PC-3 (cell line): ENCODE results near the gene RTN4RL2. TPM values are rescaled to one million over a fixed set of nuclear protein-coding genes. Genes with fewer than 3 reads are reported as not detected.
A peak's percentile ranks its signal among the peaks of the same experiment; 100 is the strongest.

ENCODE experiments used
- ATAC-seq: fragments of 200-7000 bp; cut with Tn5 transposase; 2 replicates; pipeline ENCODE4 v1.9.1; 2020; ENCODE audit warnings: mild to moderate bottlenecking, moderate library complexity
- Bru-seq: library from RNA; stranded (reverse); fragments of 400-500 nt; gene quantifications from one replicate; lab custom pipeline; 2021; lab: Mats Ljungman, UMichigan
- BruChase-seq, 2 experiments: library from RNA; stranded (reverse); fragments of 400-500 nt; gene quantifications; one replicate each; lab custom pipeline; 2021; lab: Mats Ljungman, UMichigan
- BruUV-seq: library from RNA; stranded (reverse); fragments of 400-500 nt; replicated peaks from 2 replicates; lab custom pipeline; 2021; lab: Mats Ljungman, UMichigan
- CTCF ChIA-PET: fragments of 300-600 bp; sonication (Branson Sonifier 250); formaldehyde crosslinking; loops from one replicate; lab custom pipeline; 2022; ENCODE audit warnings: antibody characterized with exemption; lab: Charles Lee
- POLR2A ChIA-PET: fragments of 300-600 bp; sonication (Branson Sonifier 250); formaldehyde crosslinking; loops from one replicate; lab custom pipeline; 2022; ENCODE audit warnings: antibody characterized with exemption; ENCODE audit not compliant: unreplicated experiment; lab: Charles Lee
- DNase-seq: peaks from one replicate; pipeline ENCODE4 v3.0.0-alpha.2; 2015
- H2AFZ ChIP-seq: fragments of 300-600 bp; sonication (generic); 2 replicates; pipeline ENCODE4 v1.6.0; 2016; ENCODE audit warnings: antibody characterized with exemption, low read length
- H3F3A ChIP-seq: fragments of 300-600 bp; sonication (generic); one replicate; pipeline ENCODE4 v1.6.0; 2017; ENCODE audit warnings: antibody characterized with exemption, low read length, control low read depth, mild to moderate bottlenecking; ENCODE audit not compliant: unreplicated experiment
- H3K27ac ChIP-seq: fragments of 300-600 bp; sonication (generic); 2 replicates; pipeline ENCODE4 v1.5.1; 2016; ENCODE audit warnings: mild to moderate bottlenecking, low read length
- H3K27me3 ChIP-seq: fragments of 300-600 bp; sonication (generic); 2 replicates; pipeline ENCODE4 v1.6.1; 2016; ENCODE audit warnings: low read length, mixed read lengths
- H3K36me3 ChIP-seq: fragments of 300-600 bp; sonication (generic); 2 replicates; pipeline ENCODE4 v1.6.1; 2016; ENCODE audit warnings: low read depth, mixed run types, low read length, mixed read lengths
- H3K4me1 ChIP-seq: fragments of 300-600 bp; sonication (generic); 2 replicates; pipeline ENCODE4 v1.5.1; 2016; ENCODE audit warnings: low read length; ENCODE audit not compliant: insufficient read depth
- H3K4me2 ChIP-seq: fragments of 300-600 bp; sonication (generic); 2 replicates; pipeline ENCODE4 v1.6.0; 2016; ENCODE audit warnings: low read length
- H3K4me3 ChIP-seq: fragments of 300-600 bp; sonication (generic); 2 replicates; pipeline ENCODE4 v1.5.1; 2016; ENCODE audit warnings: mild to moderate bottlenecking, low read length, mixed read lengths
- H3K79me2 ChIP-seq: fragments of 300-600 bp; sonication (generic); 2 replicates; pipeline ENCODE4 v1.6.1; 2017; ENCODE audit warnings: low read length, mixed read lengths
- H3K9ac ChIP-seq: fragments of 300-600 bp; sonication (generic); 2 replicates; pipeline ENCODE4 v1.6.0; 2016; ENCODE audit warnings: mild to moderate bottlenecking, low read length
- H3K9me2 ChIP-seq: fragments of 300-600 bp; sonication (generic); replicated peaks from 2 replicates; pipeline ENCODE4 v1.6.1; 2016; ENCODE audit warnings: mixed run types, low read length, mixed read lengths
- H3K9me3 ChIP-seq: fragments of 300-600 bp; sonication (generic); 2 replicates; pipeline ENCODE4 v1.6.1; 2016; ENCODE audit warnings: low read length, mixed read lengths
- H4K20me1 ChIP-seq: fragments of 300-600 bp; sonication (generic); 2 replicates; pipeline ENCODE4 v1.6.1; 2016; ENCODE audit warnings: low read length, mixed read lengths
- EZH2 ChIP-seq: fragments of 300-600 bp; sonication (generic); IDR thresholded peaks from one replicate; pipeline ENCODE4 v1.6.1; 2017; ENCODE audit warnings: antibody characterized with exemption, mild to moderate bottlenecking, low read length; ENCODE audit not compliant: unreplicated experiment
- EZH2phosphoT487 ChIP-seq: fragments of 300-600 bp; sonication (generic); IDR thresholded peaks from 2 replicates; pipeline ENCODE4 v1.6.1; 2018; ENCODE audit warnings: mild to moderate bottlenecking, antibody characterized with exemption, low read length, borderline replicate concordance
- intact Hi-C: fragments of 100-400 bp; cut with micrococcal nuclease; formaldehyde crosslinking; loops from 2 replicates; pipeline ENCODE4 v1.9.0; 2023
- long read RNA-seq: library from polyadenylated mRNA; unstranded; transcript quantifications from one replicate; pipeline ENCODE4 v2.0.0, GENCODE V29; 2021; ENCODE audit not compliant: unreplicated experiment
- total RNA-seq: library from RNA; depleted of rRNA; stranded (reverse); fragments of >200 nt; gene quantifications from 2 replicates; pipeline ENCODE4 v1.2.3, GENCODE V29; 2014; rRNA removed
- TF ChIP-seq, protein P1 (sequence below): fragments of 300-600 bp; sonication (generic); conservative IDR thresholded peaks from 2 replicates; pipeline ENCODE4 v1.5.1; 2017; ENCODE audit warnings: antibody characterized with exemption, low read depth, mild to moderate bottlenecking, low read length

The RTN4RL2 gene
- 3.5 and 6.5 TPM in 2 replicates for total RNA-seq
- percentile 26 among the genes with signal in this experiment for Bru-seq, nascent RNA
- BruChase-seq, experiment 1, labeled RNA remaining after a 6-hour chase = percentile 17 among the genes with signal in this experiment
- BruChase-seq, experiment 2, labeled RNA remaining after a 2-hour chase = percentile 15 among the genes with signal in this experiment
- long read RNA-seq, partial matches to known transcripts = 2 of 10 reads
- long read RNA-seq, other reads (novel, unspliced or antisense) = 5 of 10 reads

DNA sequence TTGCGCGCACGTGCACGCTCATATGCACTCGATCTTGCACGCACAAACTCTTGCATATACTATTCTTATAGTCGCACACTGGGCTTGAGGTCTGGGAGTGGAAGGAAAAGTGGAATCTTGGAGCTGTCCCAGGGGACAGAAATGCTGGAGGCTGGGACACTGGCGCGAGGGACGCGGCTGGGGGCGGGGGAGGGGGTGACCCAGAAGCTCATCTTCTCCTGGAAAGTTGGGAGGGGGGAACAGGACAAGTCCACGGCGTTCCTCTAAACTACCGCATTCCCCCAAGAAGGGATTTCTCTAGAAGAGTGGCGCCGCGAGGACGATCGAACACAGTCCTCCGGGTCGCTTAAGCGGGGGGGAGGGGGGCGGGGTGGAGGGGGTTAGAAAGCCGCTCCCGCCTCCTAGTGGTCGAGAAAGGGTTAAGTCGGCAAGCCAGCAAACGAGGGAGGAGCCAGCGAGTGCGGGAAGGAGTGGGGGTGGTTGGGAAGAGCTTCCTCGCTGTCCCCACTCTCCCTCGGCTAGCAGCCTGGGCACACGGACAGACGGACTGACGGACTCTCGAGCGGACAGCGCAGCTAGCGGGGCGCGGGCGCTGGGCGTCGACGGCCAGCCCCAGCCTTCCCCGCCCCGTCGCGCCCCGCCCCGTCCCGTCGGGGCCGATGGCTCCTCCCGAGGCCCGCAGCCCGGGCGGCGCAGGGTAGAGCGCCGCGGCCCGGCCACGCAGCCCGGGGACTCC lies at the start of gene RTN4RL2:
RTN4RL2 (plus strand) TSS at position 507 of the 736 bp plus-strand sequence. CDS start 338 bp downstream, outside the sequence.
- Histone ChIP-seq H3K36me3 (no peaks in the 10 kb centered on the region), H3K9me3 (no peaks in the 10 kb centered on the region), H3K4me2 (peak within 1 kb of the TSS; percentile 77), H3K79me2 (no peaks in the 10 kb centered on the region), H3K27me3 (peaks cover 13% of the 10 kb centered on the region), H2AFZ (peak within 1 kb of the TSS; percentile 90), H3K4me1 (peaks cover 24% of the 10 kb centered on the region), H3K27ac (no peak within 1 kb of the TSS), H3K9ac (no peak within 1 kb of the TSS), H3K4me3 (peak within 1 kb of the TSS; percentile 58), H3K9me2 (no peaks in the 10 kb centered on the region), H3F3A (no peaks in the 10 kb centered on the region), H4K20me1 (no peaks in the 10 kb centered on the region)
- ChIA-PET CTCF (interaction anchor here (0.7 kb wide), 2 partner anchors 19 to 116 kb away, joined by 3 to 4 read pairs; no protein-coding TSS in a partner anchor), POLR2A (no interaction called here)
- peak; percentile 36 for ATAC-seq
- peak; percentile 72 for DNase-seq
- TF ChIP-seq, protein P1, sequence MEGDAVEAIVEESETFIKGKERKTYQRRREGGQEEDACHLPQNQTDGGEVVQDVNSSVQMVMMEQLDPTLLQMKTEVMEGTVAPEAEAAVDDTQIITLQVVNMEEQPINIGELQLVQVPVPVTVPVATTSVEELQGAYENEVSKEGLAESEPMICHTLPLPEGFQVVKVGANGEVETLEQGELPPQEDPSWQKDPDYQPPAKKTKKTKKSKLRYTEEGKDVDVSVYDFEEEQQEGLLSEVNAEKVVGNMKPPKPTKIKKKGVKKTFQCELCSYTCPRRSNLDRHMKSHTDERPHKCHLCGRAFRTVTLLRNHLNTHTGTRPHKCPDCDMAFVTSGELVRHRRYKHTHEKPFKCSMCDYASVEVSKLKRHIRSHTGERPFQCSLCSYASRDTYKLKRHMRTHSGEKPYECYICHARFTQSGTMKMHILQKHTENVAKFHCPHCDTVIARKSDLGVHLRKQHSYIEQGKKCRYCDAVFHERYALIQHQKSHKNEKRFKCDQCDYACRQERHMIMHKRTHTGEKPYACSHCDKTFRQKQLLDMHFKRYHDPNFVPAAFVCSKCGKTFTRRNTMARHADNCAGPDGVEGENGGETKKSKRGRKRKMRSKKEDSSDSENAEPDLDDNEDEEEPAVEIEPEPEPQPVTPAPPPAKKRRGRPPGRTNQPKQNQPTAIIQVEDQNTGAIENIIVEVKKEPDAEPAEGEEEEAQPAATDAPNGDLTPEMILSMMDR = peak; percentile 33; the same call in 1 of the 2 replicates
- no peak for TF ChIP-seq EZH2
- intact Hi-C loops = no loop called here
- no TSS peak for BruUV-seq

DNA sequence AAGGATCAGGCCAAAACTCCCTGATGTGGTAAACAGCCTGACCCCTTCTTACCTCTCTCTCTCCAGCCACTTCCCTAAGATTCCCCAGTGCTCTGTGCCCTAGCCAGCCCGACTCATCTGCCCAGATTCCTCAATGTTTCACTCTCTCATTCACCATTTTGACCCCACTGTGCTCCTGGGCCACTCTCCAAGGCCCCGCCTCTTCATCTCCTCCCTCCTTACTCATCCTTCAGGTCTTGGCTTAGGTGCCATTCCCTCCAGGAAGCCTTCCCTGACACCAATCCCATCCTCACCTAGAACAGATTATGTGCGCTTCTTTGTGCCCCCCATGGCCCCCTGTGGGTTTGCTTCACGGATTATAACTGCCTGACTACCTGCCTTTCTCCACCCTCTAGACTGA lies 46.6 kb upstream of the RTN4RL2 start:
- Histone ChIP-seq H3K27ac (no peak overlapping the region), H3K9me3 (no peaks in the 10 kb centered on the region), H3K4me3 (no peak overlapping the region), H3K79me2 (no peaks in the 10 kb centered on the region), H2AFZ (no peak overlapping the region), H3K9me2 (no peaks in the 10 kb centered on the region), H3F3A (no peaks in the 10 kb centered on the region), H4K20me1 (no peaks in the 10 kb centered on the region), H3K4me1 (no peaks in the 10 kb centered on the region), H3K9ac (no peak overlapping the region), H3K36me3 (0 out of 2 replicates have a peak, but pooled peaks cover 8% of the 10 kb centered on the region), H3K4me2 (no peak overlapping the region), H3K27me3 (no peaks in the 10 kb centered on the region)
- POLR2A ChIA-PET = no interaction called here
- DNase-seq (peak; percentile 28), ATAC-seq (no peak)
- CTCF ChIA-PET = interaction anchor here (0.6 kb wide), 1 partner anchor 67 kb away, joined by 3 read pairs; no protein-coding TSS in a partner anchor
- no TSS peak for BruUV-seq
- intact Hi-C loops = no loop called here
- TF ChIP-seq, protein P1 = no peak
- TF ChIP-seq EZH2 = no peak
- no peak for TF ChIP-seq EZH2phosphoT487
